GM19452 (cell line): ENCODE data around the gene MESP2.

ENCODE experiments used
- ATAC-seq: cut with Tn5 transposase; IDR thresholded peaks from one replicate; pipeline ENCODE4 v1.9.1; 2021; ENCODE audit not compliant: unreplicated experiment

MESP2 gene

GRCh38 chr15:89801471-89802195 lies 25.5 kb downstream of the MESP2 start:
- no peak for ATAC-seq

GRCh38 chr15:89802231-89802928 lies 26.2 kb downstream of the MESP2 start:
- no peak for ATAC-seq

GRCh38 chr15:89802986-89803824 lies 27.1 kb downstream of the MESP2 start:
- ATAC-seq: no peak

- ATAC-seq: no peak
Observed at GRCh38 chr15:89803941-89804800, 28.0 kb downstream of the MESP2 start.

- ATAC-seq: no peak
Observed at GRCh38 chr15:89805241-89806209, 29.4 kb downstream of the MESP2 start.

- no peak for ATAC-seq
Observed at GRCh38 chr15:89806210-89806558, 30.1 kb downstream of the MESP2 start.

- ATAC-seq: no peak
Observed at GRCh38 chr15:89806559-89807550, 30.7 kb downstream of the MESP2 start.

GRCh38 chr15:89807689-89808088 lies 31.6 kb downstream of the MESP2 start:
- ATAC-seq: no peak

GRCh38 chr15:89808160-89808870 lies 32.2 kb downstream of the MESP2 start:
- ATAC-seq: no peak

GRCh38 chr15:89809093-89809786 lies 33.1 kb downstream of the MESP2 start:
- ATAC-seq: no peak

GRCh38 chr15:89809787-89810148 lies 33.6 kb downstream of the MESP2 start:
- ATAC-seq: no peak

- no peak for ATAC-seq
Observed at GRCh38 chr15:89810837-89811236, 34.7 kb downstream of the MESP2 start.

GRCh38 chr15:89812011-89812846 lies 36.1 kb downstream of the MESP2 start:
- no peak for ATAC-seq

- ATAC-seq: no peak
Observed at GRCh38 chr15:89812847-89813320, 36.8 kb downstream of the MESP2 start.

GRCh38 chr15:89813381-89814111 lies 37.4 kb downstream of the MESP2 start:
- ATAC-seq: no peak
